ENCODE measurements around the gene CNTN1. TPM values are rescaled to one million over a fixed set of nuclear protein-coding genes. Genes with fewer than 3 reads are reported as not detected.

Gene CNTN1
- total and polyA plus RNA-seq, 5 experiments from 2014 or later, result not detected

DNA sequence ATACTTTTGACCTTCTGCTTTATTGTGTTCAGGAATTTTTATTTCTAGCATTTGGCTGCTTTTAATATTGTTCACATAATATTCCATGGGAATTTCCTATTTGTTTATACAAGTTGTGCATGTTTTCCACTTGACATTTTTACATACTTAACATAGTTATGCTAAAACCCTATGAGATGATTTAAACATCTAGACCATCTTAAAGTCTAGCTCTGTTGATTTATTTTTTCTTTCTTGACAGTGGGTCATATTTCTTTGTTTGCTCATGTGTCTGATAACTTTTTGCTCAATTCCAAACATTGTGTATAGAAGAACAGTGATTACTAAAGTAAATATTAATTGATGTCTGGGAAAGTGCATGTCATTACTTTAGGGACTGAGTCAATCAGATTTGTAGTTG lies 293.8 kb downstream of the CNTN1 start:
- Mint-ChIP-seq H3K4me1 (no peaks in the 10 kb centered on the region), H3K27me3 (peaks cover 0 to 2% (median 0%) of the 10 kb centered on the region in 5 donors)
- POLR2A ChIA-PET, result no interaction called here

DNA sequence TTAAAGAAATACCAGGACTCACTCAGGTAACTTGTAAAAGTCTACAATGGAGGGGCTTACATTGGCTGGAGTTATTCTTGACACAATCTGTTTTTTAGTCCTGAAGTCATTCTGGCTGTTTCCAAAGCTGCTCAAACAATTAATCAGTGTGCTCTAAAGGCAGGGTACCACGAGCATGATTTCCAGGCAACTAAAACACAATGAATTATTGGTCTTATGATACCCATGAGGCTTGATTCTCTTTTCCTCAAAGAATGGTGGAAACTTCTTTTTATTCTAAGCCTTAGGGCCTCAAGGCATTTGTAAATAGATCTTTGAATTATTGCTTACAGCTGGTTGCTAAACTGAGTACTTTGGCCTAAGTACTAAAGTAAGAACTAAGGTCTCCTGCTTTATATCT lies 296.1 kb downstream of the CNTN1 start:
- ATAC-seq (no peak), DNase-seq (no peak)
- no peaks in the 10 kb centered on the region for H3K36me3 Mint-ChIP-seq
- H3K4me1 Mint-ChIP-seq, result no peaks in the 10 kb centered on the region
- no peak overlapping the region for H3K27ac Mint-ChIP-seq
- POLR2A ChIA-PET, result no interaction called here
- H3K9me3 Mint-ChIP-seq, result peaks cover 0 to 21% (median 7%) of the 10 kb centered on the region in 9 donors
- no peak overlapping the region for H3K4me3 Mint-ChIP-seq
- H3K27me3 Mint-ChIP-seq, result peaks cover 0 to 4% (median 0%) of the 10 kb centered on the region in 5 donors

More for the DNA sequence above, 293.8 kb downstream of the CNTN1 start:
- peaks cover 0 to 21% (median 7%) of the 10 kb centered on the region in 9 donors for H3K9me3 Mint-ChIP-seq
- no peak for ATAC-seq
- no peaks in the 10 kb centered on the region for H3K36me3 Mint-ChIP-seq
- no peak overlapping the region for H3K4me3 Mint-ChIP-seq
- H3K27ac Mint-ChIP-seq, result no peak overlapping the region
- DNase-seq, result no peak

- POLR2A ChIA-PET, result no interaction called here
- DNase-seq, result no peak
These were observed 296.6 kb downstream of the CNTN1 start for GRCh38 chr12:40988824-40989223.

DNA sequence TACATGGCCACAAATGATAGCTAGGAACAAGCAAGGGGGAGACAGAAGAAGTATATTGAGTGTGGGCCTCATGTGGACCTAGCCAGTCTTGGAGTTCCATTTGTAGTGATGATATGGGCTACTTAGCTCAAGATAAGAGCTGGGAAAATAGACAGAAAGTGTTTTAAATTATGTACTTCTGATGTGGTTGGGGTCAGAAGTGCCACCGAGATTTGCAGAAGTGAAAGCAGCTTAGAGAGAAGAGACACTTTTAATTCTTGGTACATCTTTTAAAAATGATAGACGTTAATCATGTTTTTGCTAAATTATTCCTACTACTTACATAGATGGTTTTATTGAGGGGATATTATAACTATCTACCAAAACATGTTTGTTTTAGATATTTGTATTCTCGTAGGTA lies 297.5 kb downstream of the CNTN1 start:
- Mint-ChIP-seq H3K27me3 (peaks cover 0 to 4% (median 0%) of the 10 kb centered on the region in 5 donors), H3K27ac (no peak overlapping the region), H3K4me1 (no peaks in the 10 kb centered on the region), H3K9me3 (peaks cover 0 to 21% (median 7%) of the 10 kb centered on the region in 9 donors), H3K4me3 (no peak overlapping the region), H3K36me3 (no peaks in the 10 kb centered on the region)
- DNase-seq (no peak), ATAC-seq (no peak)
- POLR2A ChIA-PET, result no interaction called here

More at GRCh38 chr12:40988824-40989223, 296.6 kb downstream of the CNTN1 start:
- no peak overlapping the region for H3K27ac Mint-ChIP-seq
- no peaks in the 10 kb centered on the region for H3K36me3 Mint-ChIP-seq
- no peaks in the 10 kb centered on the region for H3K4me1 Mint-ChIP-seq
- H3K4me3 Mint-ChIP-seq, result no peak overlapping the region
- H3K9me3 Mint-ChIP-seq, result peaks cover 0 to 21% (median 7%) of the 10 kb centered on the region in 9 donors
- no peak for ATAC-seq
- H3K27me3 Mint-ChIP-seq, result peaks cover 0 to 4% (median 0%) of the 10 kb centered on the region in 5 donors

GRCh38 chr12:40992158-40992557 lies 299.9 kb downstream of the CNTN1 start:
- Mint-ChIP-seq H3K36me3 (no peaks in the 10 kb centered on the region), H3K27me3 (peaks cover 0 to 4% (median 0%) of the 10 kb centered on the region in 5 donors), H3K9me3 (peaks cover 0 to 2% (median 0%) of the 10 kb centered on the region in 9 donors), H3K4me1 (no peaks in the 10 kb centered on the region), H3K27ac (no peak overlapping the region), H3K4me3 (no peak overlapping the region)
- ATAC-seq, result no peak
- POLR2A ChIA-PET, result no interaction called here
- DNase-seq, result no peak

DNA sequence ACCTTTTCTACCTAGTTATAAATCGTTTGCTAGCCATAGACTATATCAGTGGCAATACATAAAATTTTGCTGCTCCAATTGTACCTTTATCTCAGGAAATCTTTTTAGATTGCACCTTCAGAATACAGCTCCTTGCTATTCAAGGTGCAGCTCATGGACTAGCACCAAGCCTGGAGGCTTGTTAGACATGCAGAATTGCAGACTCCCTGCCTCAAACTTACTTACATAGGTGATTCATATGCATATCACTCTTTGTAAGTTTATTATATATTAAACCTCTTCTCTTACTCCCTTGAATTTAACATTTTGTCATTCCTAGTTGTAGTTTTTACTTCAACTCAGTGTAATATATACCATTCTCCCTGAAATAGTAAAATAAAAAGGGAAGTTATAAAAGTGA lies 300.4 kb downstream of the CNTN1 start:
- POLR2A ChIA-PET, result no interaction called here
- no peak for ATAC-seq
- Mint-ChIP-seq H3K27ac (no peak overlapping the region), H3K4me1 (no peaks in the 10 kb centered on the region), H3K4me3 (no peak overlapping the region), H3K27me3 (peaks cover 0 to 4% (median 0%) of the 10 kb centered on the region in 5 donors), H3K9me3 (peaks cover 0 to 2% (median 0%) of the 10 kb centered on the region in 9 donors), H3K36me3 (no peaks in the 10 kb centered on the region)
- no peak for DNase-seq

- ATAC-seq (no peak), DNase-seq (no peak)
- POLR2A ChIA-PET, result no interaction called here
- Mint-ChIP-seq H3K27ac (no peak overlapping the region), H3K4me3 (no peak overlapping the region), H3K27me3 (peaks cover 0 to 4% (median 0%) of the 10 kb centered on the region in 5 donors), H3K9me3 (peaks cover 0 to 2% (median 0%) of the 10 kb centered on the region in 9 donors), H3K36me3 (no peaks in the 10 kb centered on the region), H3K4me1 (no peaks in the 10 kb centered on the region)
These were observed 300.9 kb downstream of the CNTN1 start for GRCh38 chr12:40993158-40993557.

DNA sequence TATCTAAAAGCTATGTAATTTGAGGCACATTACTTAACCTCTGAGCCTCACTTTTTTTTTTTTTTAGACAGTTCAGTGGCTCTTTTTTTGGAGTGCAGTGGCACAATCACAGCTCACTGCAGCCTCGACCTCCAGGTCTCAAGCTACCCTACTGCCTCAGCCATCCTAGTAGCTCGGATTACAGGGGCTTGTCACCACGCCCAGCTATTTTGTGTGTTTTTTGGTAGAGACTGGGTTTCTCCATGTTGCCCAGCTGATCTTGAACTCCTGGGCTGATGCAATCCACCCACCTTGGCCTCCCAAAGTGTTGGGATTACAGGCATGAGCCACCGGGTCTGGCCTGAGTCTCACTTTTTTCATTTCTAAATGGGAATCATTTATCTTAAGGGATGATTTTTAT lies 303.9 kb downstream of the CNTN1 start:
- Mint-ChIP-seq H3K9me3 (peaks cover 0 to 6% (median 0%) of the 10 kb centered on the region in 9 donors), H3K4me1 (no peaks in the 10 kb centered on the region), H3K27ac (no peak overlapping the region), H3K27me3 (peaks cover 0 to 4% (median 0%) of the 10 kb centered on the region in 5 donors), H3K36me3 (no peaks in the 10 kb centered on the region), H3K4me3 (no peak overlapping the region)
- POLR2A ChIA-PET, result no interaction called here
- ATAC-seq (no peak), DNase-seq (no peak)

DNA sequence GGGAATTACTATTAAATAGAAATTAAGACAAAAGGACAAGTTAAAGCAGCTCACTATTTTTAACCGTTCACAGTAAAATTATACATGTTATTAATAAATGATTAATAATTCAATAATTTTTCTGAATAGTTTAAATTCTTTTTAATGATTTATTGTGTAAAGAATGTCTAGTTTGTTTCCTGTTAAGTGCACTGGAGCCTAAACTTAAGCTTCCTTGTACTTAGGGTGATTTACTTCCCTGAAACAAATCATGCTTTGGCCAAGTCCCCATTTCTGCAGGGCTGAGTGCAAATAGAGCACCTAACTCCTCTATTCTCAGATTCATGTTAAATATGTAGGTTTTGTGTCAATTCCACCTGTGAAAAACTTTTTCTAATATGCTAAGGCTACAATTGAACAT lies 307.0 kb downstream of the CNTN1 start:
- ATAC-seq (no peak), DNase-seq (no peak)
- Mint-ChIP-seq H3K36me3 (peaks cover 0 to 6% (median 0%) of the 10 kb centered on the region in 3 donors), H3K9me3 (peaks cover 7 to 28% (median 12%) of the 10 kb centered on the region in 9 donors), H3K4me3 (no peak overlapping the region), H3K27ac (no peak overlapping the region), H3K27me3 (peaks cover 0 to 4% (median 0%) of the 10 kb centered on the region in 5 donors), H3K4me1 (no peaks in the 10 kb centered on the region)
- POLR2A ChIA-PET, result no interaction called here

GRCh38 chr12:41008472-41008871 lies 316.2 kb downstream of the CNTN1 start:
- Mint-ChIP-seq H3K27ac (no peak overlapping the region), H3K4me1 (no peaks in the 10 kb centered on the region), H3K27me3 (peaks cover 0 to 8% (median 0%) of the 10 kb centered on the region in 5 donors), H3K9me3 (peaks cover 11 to 79% (median 44%) of the 10 kb centered on the region in 9 donors), H3K36me3 (peaks cover 0 to 48% (median 0%) of the 10 kb centered on the region in 3 donors), H3K4me3 (no peak overlapping the region)
- POLR2A ChIA-PET, result no interaction called here
- no peak for ATAC-seq
- no peak for DNase-seq

DNA sequence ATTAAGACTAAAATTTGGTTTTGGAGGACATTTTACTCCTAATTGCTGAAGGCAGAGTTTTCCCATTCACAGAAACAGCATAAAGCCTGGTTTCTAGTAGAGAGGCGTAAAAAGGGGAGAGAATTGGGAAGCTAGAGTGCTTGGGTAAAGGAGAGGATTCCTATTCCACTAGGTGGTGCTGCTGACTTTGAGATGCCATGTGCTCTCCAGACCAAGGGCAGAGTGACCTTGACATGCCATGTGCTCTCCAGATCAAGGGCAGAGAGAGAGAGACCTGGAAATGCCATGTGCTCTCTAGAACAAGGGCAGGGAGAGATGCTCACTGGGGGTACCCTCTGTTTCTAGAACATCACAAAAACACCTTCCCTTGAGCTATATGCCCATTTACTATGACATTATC lies 319.7 kb downstream of the CNTN1 start:
- ATAC-seq (no peak), DNase-seq (no peak)
- POLR2A ChIA-PET, result no interaction called here
- Mint-ChIP-seq H3K36me3 (peaks cover 0 to 17% (median 0%) of the 10 kb centered on the region in 3 donors), H3K9me3 (peaks cover 4 to 44% (median 22%) of the 10 kb centered on the region in 9 donors), H3K4me3 (no peak overlapping the region), H3K27ac (no peak overlapping the region), H3K4me1 (no peaks in the 10 kb centered on the region), H3K27me3 (peaks cover 0 to 4% (median 0%) of the 10 kb centered on the region in 5 donors)

DNA sequence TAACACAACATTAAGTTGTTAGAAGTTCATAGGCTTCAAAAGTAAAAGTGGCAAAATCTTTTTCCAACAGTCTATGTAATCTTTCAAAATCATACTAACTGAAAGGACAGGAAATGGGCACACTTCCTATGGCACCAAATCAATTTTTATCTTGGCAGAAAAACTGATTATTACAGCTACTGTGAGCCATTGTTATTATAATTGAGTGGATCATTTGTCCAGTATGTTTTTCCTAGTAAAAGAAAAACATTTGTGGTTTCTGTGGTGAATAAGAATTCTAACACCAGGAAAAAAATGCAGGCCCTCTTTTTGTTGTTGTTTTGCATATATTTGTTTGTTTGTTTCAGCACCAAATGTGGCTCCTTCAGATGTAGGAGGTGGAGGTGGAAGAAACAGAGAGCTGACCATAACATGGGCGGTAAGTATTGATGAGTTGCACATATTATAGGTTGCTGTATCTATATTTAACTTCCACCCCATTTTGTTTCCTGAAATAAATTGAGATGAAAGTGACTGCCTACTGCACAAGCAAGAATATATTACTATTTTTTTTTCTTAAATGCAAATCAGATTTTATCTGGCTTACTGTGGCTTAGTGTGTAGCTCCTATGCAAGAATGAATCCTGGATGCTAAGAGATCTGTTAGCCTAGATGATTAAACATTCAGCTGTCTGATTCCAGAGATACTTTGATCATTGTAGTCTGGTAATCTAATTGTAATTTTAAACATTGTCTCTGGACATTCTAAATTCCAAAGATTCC lies 321.8 kb downstream of the CNTN1 start:
- Mint-ChIP-seq H3K4me3 (no peak overlapping the region), H3K27me3 (peaks cover 0 to 4% (median 0%) of the 10 kb centered on the region in 5 donors), H3K9me3 (peaks cover 0 to 26% (median 14%) of the 10 kb centered on the region in 9 donors), H3K36me3 (peaks cover 0 to 4% (median 0%) of the 10 kb centered on the region in 3 donors), H3K27ac (no peak overlapping the region), H3K4me1 (no peaks in the 10 kb centered on the region)
- POLR2A ChIA-PET, result no interaction called here
- ATAC-seq, result no peak
- DNase-seq, result no peak

- POLR2A ChIA-PET, result no interaction called here
- DNase-seq (no peak), ATAC-seq (no peak)
- peaks cover 0 to 4% (median 0%) of the 10 kb centered on the region in 5 donors for H3K27me3 Mint-ChIP-seq
- H3K36me3 Mint-ChIP-seq, result peaks cover 0 to 4% (median 0%) of the 10 kb centered on the region in 3 donors
- no peaks in the 10 kb centered on the region for H3K4me1 Mint-ChIP-seq
- H3K4me3 Mint-ChIP-seq, result no peak overlapping the region
- no peak overlapping the region for H3K27ac Mint-ChIP-seq
- H3K9me3 Mint-ChIP-seq, result peaks cover 0 to 26% (median 14%) of the 10 kb centered on the region in 9 donors
These were observed 322.4 kb downstream of the CNTN1 start for GRCh38 chr12:41014643-41015020.

Data from naive thymus-derived CD8-positive, alpha-beta T cell (primary cell).